Measurements from ENCODE around the gene ATP1B1. TPM values are rescaled to one million over a fixed set of nuclear protein-coding genes. Genes with fewer than 3 reads are reported as not detected.

ATP1B1 gene
- total RNA-seq, 1 experiment from 2014 or later = 20.2 TPM

DNA sequence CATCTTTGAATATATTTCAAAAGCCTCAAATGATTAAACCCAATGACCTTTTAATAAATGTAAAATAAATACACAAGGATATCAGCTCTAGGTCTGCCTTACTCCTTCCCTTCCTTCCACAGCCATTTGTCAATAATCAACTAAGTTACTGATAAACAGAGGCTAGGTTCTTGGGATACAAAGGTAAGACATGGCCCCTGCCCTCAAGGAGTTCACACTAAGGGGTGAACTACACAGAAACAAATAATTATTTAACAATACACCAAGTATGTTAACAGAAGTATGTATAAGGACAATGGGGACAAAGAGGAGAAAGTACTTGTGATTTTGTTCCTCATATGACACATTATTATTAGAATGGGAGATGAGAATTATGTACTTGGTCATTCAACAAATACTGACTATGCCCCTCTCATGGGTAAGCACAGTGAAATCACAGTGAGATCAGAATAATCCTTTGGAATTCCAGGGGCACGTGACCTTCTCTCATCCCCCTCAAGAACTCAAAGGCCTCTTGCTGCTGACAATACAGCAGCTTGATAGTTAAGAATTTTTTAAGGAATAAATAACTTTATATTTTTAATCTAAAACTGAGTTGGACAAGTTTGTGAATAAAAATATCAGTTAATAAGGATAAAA, 40.2 kb downstream of the ATP1B1 start:
- CTCF ChIA-PET = no interaction called here
- no peaks in the 10 kb centered on the region for H3K27me3 ChIP-seq (replicated peaks; ENCODE audit: insufficient read depth, low read depth, low read length, poor library complexity)
- intact Hi-C loops (cut with micrococcal nuclease; ENCODE audit: unreplicated experiment) = no loop called here
- no TSS peak for BruUV-seq (replicated peaks)
- peaks cover 11% of the 10 kb centered on the region for H3K4me1 ChIP-seq (ENCODE audit: insufficient read depth, low read length, poor library complexity, severe bottlenecking)
- no peak for DNase-seq (ENCODE audit: low spot score)
- H3K9me3 ChIP-seq (ENCODE audit: low read depth, low read length, poor library complexity, severe bottlenecking) = no peaks in the 10 kb centered on the region
- H3K27ac ChIP-seq (ENCODE audit: low read depth, low read length, poor library complexity, severe bottlenecking) = no peak overlapping the region
- H3K36me3 ChIP-seq (ENCODE audit: insufficient read depth, low read length, poor library complexity, severe bottlenecking) = no peaks in the 10 kb centered on the region
- POLR2A ChIA-PET (ENCODE audit: low non-redundant PET) = no interaction called here
- TF ChIP-seq, protein P1, sequence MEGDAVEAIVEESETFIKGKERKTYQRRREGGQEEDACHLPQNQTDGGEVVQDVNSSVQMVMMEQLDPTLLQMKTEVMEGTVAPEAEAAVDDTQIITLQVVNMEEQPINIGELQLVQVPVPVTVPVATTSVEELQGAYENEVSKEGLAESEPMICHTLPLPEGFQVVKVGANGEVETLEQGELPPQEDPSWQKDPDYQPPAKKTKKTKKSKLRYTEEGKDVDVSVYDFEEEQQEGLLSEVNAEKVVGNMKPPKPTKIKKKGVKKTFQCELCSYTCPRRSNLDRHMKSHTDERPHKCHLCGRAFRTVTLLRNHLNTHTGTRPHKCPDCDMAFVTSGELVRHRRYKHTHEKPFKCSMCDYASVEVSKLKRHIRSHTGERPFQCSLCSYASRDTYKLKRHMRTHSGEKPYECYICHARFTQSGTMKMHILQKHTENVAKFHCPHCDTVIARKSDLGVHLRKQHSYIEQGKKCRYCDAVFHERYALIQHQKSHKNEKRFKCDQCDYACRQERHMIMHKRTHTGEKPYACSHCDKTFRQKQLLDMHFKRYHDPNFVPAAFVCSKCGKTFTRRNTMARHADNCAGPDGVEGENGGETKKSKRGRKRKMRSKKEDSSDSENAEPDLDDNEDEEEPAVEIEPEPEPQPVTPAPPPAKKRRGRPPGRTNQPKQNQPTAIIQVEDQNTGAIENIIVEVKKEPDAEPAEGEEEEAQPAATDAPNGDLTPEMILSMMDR (conservative IDR thresholded peaks at IDR 0.05; ENCODE audit: low read depth, low read length) = no peak
- TF ChIP-seq EZH2 (IDR thresholded peaks at IDR 0.05; ENCODE audit: borderline replicate concordance, low read depth, low read length, poor library complexity, severe bottlenecking) = no peak
- H3K4me3 ChIP-seq (ENCODE audit: low read depth, low read length, poor library complexity, severe bottlenecking) = no peak overlapping the region

DNA sequence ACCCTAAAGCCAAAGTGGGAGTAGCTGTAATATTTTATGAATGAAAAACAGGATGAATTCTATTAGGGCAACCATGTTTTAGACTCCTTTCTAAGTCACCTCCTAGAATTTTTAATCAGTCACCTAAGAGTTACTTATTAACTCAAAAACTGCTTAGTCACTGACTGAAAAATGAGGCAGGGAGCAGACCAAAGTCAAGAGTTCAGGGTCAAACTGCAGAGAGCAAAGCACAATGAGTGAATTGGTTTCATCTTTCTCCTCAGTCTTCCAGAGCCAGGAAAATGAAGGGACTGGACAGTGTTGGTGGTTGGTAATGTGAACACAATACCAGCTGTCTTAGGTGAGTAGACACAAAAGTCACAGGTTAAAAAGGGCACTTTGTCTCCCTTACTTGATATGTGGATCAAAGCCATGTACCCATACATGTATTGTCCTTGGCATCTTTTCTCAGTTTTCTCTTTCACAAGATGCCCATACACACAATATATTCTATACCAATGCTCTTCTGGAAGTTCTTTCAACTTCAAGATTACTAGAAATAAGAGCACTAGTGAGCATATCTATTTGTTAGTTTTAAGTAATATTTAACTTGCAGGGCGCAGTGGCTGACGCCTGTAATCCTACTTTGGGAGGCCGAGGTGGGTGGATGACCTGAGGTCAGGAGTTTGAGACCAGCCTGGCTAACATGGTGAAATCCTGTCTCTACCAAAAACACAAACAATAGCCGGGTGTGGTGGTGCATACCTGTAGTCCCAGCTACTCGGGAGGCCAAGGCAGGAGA, 42.2 kb downstream of the ATP1B1 start:
- DNase-seq (ENCODE audit: low spot score) = no peak
- Histone ChIP-seq H3K9me3 (ENCODE audit: low read depth, low read length, poor library complexity, severe bottlenecking) (no peaks in the 10 kb centered on the region), H3K36me3 (ENCODE audit: insufficient read depth, low read length, poor library complexity, severe bottlenecking) (no peaks in the 10 kb centered on the region), H3K4me1 (ENCODE audit: insufficient read depth, low read length, poor library complexity, severe bottlenecking) (peaks cover 3% of the 10 kb centered on the region), H3K27me3 (replicated peaks; ENCODE audit: insufficient read depth, low read depth, low read length, poor library complexity) (no peaks in the 10 kb centered on the region), H3K4me3 (ENCODE audit: low read depth, low read length, poor library complexity, severe bottlenecking) (no peak overlapping the region), H3K27ac (ENCODE audit: low read depth, low read length, poor library complexity, severe bottlenecking) (no peak overlapping the region)
- ChIA-PET CTCF (no interaction called here), POLR2A (ENCODE audit: low non-redundant PET) (no interaction called here)
- no TSS peak for BruUV-seq (replicated peaks)
- intact Hi-C loops (cut with micrococcal nuclease; ENCODE audit: unreplicated experiment) = no loop called here
- TF ChIP-seq, protein P1 (conservative IDR thresholded peaks at IDR 0.05; ENCODE audit: low read depth, low read length) = no peak
- TF ChIP-seq EZH2 (IDR thresholded peaks at IDR 0.05; ENCODE audit: borderline replicate concordance, low read depth, low read length, poor library complexity, severe bottlenecking) = no peak

DNA sequence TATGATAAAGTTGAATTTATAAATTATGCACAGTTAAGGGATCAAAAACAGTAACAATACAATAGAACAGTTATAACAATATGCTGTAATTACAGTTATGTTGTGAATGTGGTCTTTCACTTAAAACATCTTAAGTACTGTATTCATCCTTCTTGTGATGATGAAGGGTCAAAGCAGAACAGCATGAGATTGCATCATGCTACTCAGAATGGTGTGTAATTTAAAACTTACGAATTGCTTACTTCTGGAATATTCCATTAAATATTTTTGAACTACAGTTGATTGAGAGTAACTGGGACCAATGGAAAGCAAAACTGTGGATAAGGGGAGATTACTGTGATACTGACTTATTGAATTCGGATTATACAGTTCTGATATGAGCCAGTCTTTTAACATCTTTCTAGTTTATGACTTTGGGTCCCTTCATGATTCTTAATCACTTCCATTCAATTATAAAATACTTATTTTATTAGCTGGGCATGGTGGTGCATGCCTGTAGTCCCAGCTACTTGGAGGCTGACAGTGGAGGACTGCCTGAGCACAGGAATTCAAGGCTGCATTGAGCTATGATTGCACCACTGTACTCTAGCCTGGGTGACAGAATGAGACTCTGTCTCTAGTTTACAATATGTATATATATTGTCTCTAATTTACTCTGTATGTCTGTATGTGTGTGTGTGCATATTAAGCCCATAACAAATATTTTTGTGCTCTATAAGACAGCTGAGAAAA, 43.2 kb downstream of the ATP1B1 start:
- no TSS peak for BruUV-seq (replicated peaks)
- intact Hi-C loops (cut with micrococcal nuclease; ENCODE audit: unreplicated experiment) = no loop called here
- POLR2A ChIA-PET (ENCODE audit: low non-redundant PET) = no interaction called here

More for the DNA sequence above, 43.2 kb downstream of the ATP1B1 start:
- H3K9me3 ChIP-seq (ENCODE audit: low read depth, low read length, poor library complexity, severe bottlenecking) = no peaks in the 10 kb centered on the region
- no peak for DNase-seq (ENCODE audit: low spot score)
- CTCF ChIA-PET = no interaction called here
- TF ChIP-seq EZH2 (IDR thresholded peaks at IDR 0.05; ENCODE audit: borderline replicate concordance, low read depth, low read length, poor library complexity, severe bottlenecking) = no peak
- TF ChIP-seq, protein P1 (conservative IDR thresholded peaks at IDR 0.05; ENCODE audit: low read depth, low read length) = no peak
- H3K27ac ChIP-seq (ENCODE audit: low read depth, low read length, poor library complexity, severe bottlenecking) = no peak overlapping the region
- no peaks in the 10 kb centered on the region for H3K36me3 ChIP-seq (ENCODE audit: insufficient read depth, low read length, poor library complexity, severe bottlenecking)
- no peaks in the 10 kb centered on the region for H3K4me1 ChIP-seq (ENCODE audit: insufficient read depth, low read length, poor library complexity, severe bottlenecking)
- no peak overlapping the region for H3K4me3 ChIP-seq (ENCODE audit: low read depth, low read length, poor library complexity, severe bottlenecking)
- H3K27me3 ChIP-seq (replicated peaks; ENCODE audit: insufficient read depth, low read depth, low read length, poor library complexity) = no peaks in the 10 kb centered on the region

Data from A673 (cell line).